ENCODE data around the gene EPHA6.

Gene EPHA6

GRCh38 chr3:97689111-97689510 is 874.7 kb downstream of the EPHA6 start:
- Histone ChIP-seq H3K79me2 (ENCODE audit: control insufficient read depth, insufficient read depth, low read length, unreplicated experiment) (no peaks in the 10 kb centered on the region), H3K27me3 (ENCODE audit: insufficient read depth, low read length) (peaks cover 3% of the 10 kb centered on the region; the same call in 1 of the 2 replicates), H3K4me1 (ENCODE audit: control insufficient read depth, insufficient read depth, low read length, unreplicated experiment) (no peaks in the 10 kb centered on the region), H2AFZ (ENCODE audit: low read length, unreplicated experiment) (no peak overlapping the region), H3K27ac (ENCODE audit: low read depth, low read length) (no peak overlapping the region), H3K36me3 (ENCODE audit: insufficient read depth, low read length) (no peaks in the 10 kb centered on the region), H3K4me3 (ENCODE audit: low read depth, low read length) (no peak overlapping the region)

DNA sequence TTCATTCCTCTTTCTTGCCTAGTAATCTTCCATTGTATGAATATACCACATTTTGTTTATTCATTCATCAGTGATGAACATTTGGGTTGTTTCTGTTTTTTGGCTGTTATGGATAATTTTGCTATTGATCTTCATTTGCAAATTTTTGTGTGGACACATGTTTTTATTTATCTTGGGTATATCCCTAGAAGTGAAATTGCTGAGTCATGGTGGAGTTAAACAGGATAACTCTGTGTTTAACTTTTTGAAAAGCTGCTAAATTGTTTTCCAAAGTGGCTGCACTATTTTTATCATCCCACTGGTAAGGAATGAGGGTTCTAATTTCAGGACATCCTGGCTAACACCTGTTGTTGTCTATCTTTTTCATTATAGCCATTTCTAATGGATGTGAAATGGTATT is 875.6 kb downstream of the EPHA6 start:
- no peaks in the 10 kb centered on the region for H3K79me2 ChIP-seq (ENCODE audit: control insufficient read depth, insufficient read depth, low read length, unreplicated experiment)
- no peak overlapping the region for H3K4me3 ChIP-seq (ENCODE audit: low read depth, low read length)
- H3K27ac ChIP-seq (ENCODE audit: low read depth, low read length): no peak overlapping the region
- H2AFZ ChIP-seq (ENCODE audit: low read length, unreplicated experiment): no peak overlapping the region
- no peaks in the 10 kb centered on the region for H3K36me3 ChIP-seq (ENCODE audit: insufficient read depth, low read length)
- H3K4me1 ChIP-seq (ENCODE audit: control insufficient read depth, insufficient read depth, low read length, unreplicated experiment): no peaks in the 10 kb centered on the region
- H3K27me3 ChIP-seq (ENCODE audit: insufficient read depth, low read length): no peaks in the 10 kb centered on the region

DNA sequence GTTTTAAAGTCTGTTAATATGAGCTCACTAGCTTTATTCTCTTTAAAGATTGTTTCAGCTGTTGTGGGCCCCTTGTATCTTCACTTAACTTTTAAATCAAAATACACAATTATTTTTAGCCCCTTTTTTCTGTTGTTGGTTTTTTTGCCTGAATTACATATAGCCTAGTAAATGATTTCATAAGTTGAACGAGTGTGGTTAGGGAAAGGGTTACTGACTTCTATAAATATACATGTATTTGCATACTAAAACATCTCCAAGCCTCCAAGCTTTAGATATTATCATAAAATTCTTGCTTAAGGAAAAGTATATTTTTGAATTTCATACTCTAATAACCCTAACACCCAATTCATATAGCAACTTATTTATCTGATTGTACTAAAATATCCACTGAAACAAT is 877.0 kb downstream of the EPHA6 start:
- no peaks in the 10 kb centered on the region for H3K27me3 ChIP-seq (ENCODE audit: insufficient read depth, low read length)
- no peaks in the 10 kb centered on the region for H3K36me3 ChIP-seq (ENCODE audit: insufficient read depth, low read length)
- H3K4me1 ChIP-seq (ENCODE audit: control insufficient read depth, insufficient read depth, low read length, unreplicated experiment): no peaks in the 10 kb centered on the region
- H3K79me2 ChIP-seq (ENCODE audit: control insufficient read depth, insufficient read depth, low read length, unreplicated experiment): no peaks in the 10 kb centered on the region
- no peak overlapping the region for H3K27ac ChIP-seq (ENCODE audit: low read depth, low read length)
- no peak overlapping the region for H2AFZ ChIP-seq (ENCODE audit: low read length, unreplicated experiment)
- no peak overlapping the region for H3K4me3 ChIP-seq (ENCODE audit: low read depth, low read length)

DNA sequence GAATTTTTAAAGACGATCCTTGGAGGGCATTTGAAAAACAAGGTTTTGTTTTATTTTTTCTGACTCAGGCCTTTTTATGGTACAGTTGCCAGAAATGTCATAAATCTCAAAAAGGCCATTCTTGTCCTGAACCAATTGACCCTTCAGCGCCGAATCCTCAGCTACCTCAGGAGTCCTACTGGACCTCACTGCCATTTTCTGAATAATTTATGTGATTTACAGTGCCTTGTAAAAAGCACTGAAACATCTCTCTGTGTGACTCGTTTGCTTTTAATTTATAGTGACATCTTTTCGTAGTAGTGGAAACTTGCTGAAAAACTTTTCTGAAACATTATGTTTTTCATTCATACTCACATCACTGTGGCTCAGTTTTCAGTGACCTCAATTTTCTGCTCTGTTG is 878.0 kb downstream of the EPHA6 start:
- Histone ChIP-seq H2AFZ (ENCODE audit: low read length, unreplicated experiment) (no peak overlapping the region), H3K4me3 (ENCODE audit: low read depth, low read length) (no peak overlapping the region), H3K27ac (ENCODE audit: low read depth, low read length) (no peak overlapping the region), H3K4me1 (ENCODE audit: control insufficient read depth, insufficient read depth, low read length, unreplicated experiment) (no peaks in the 10 kb centered on the region), H3K36me3 (ENCODE audit: insufficient read depth, low read length) (no peaks in the 10 kb centered on the region), H3K79me2 (ENCODE audit: control insufficient read depth, insufficient read depth, low read length, unreplicated experiment) (no peaks in the 10 kb centered on the region), H3K27me3 (ENCODE audit: insufficient read depth, low read length) (peaks cover 4% of the 10 kb centered on the region; the same call in 1 of the 2 replicates)

- Histone ChIP-seq H3K4me3 (ENCODE audit: low read depth, low read length) (no peak overlapping the region), H3K4me1 (ENCODE audit: control insufficient read depth, insufficient read depth, low read length, unreplicated experiment) (no peaks in the 10 kb centered on the region), H3K27ac (ENCODE audit: low read depth, low read length) (no peak overlapping the region), H3K27me3 (ENCODE audit: insufficient read depth, low read length) (peaks cover 9% of the 10 kb centered on the region; the same call in 1 of the 2 replicates), H3K36me3 (ENCODE audit: insufficient read depth, low read length) (no peaks in the 10 kb centered on the region), H3K79me2 (ENCODE audit: control insufficient read depth, insufficient read depth, low read length, unreplicated experiment) (no peaks in the 10 kb centered on the region), H2AFZ (ENCODE audit: low read length, unreplicated experiment) (no peak overlapping the region)
Observed at GRCh38 chr3:97692831-97693230, 878.4 kb downstream of the EPHA6 start.

DNA sequence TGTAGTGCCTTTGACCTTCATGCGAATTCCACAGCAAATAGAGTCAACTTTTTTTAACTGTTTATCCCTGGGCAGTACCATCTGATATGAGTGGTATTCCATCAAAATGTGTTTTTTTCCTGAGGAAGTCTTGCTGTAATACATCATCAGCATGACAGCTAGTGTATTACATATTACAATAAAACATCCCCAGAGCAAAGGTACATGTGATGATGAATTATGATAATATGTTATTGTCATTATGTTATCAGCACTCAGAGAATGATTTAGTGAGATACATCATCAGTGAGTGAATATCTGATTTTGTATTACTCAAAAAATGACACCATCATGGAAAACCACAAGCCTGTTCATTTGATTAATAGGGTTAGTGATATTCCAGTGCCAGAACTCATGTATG is 880.5 kb downstream of the EPHA6 start:
- Histone ChIP-seq H3K27ac (ENCODE audit: low read depth, low read length) (no peak overlapping the region), H3K4me3 (ENCODE audit: low read depth, low read length) (no peak overlapping the region), H2AFZ (ENCODE audit: low read length, unreplicated experiment) (no peak overlapping the region), H3K36me3 (ENCODE audit: insufficient read depth, low read length) (no peaks in the 10 kb centered on the region), H3K4me1 (ENCODE audit: control insufficient read depth, insufficient read depth, low read length, unreplicated experiment) (no peaks in the 10 kb centered on the region), H3K27me3 (ENCODE audit: insufficient read depth, low read length) (peaks cover 25% of the 10 kb centered on the region), H3K79me2 (ENCODE audit: control insufficient read depth, insufficient read depth, low read length, unreplicated experiment) (no peaks in the 10 kb centered on the region)

DNA sequence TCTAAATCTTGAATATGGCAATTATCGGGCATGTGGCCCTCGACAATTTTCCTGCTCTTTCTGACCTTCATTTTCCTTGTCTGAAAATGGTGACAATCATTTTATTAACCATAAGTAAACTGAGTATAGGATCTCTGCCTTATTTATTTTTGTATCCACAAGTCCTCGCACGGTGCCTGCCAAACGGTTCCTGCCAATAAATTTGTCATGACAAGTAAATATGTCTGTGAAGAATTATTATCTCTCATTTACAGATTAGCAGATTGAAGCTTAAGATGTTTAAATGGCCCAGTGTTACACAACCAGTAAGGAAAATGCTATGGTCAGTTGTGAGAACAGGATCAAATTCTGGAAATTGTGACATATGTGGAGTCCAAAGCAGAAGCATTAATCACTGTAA is 884.3 kb downstream of the EPHA6 start:
- Histone ChIP-seq H3K79me2 (ENCODE audit: control insufficient read depth, insufficient read depth, low read length, unreplicated experiment) (no peaks in the 10 kb centered on the region), H3K27ac (ENCODE audit: low read depth, low read length) (no peak overlapping the region), H3K4me3 (ENCODE audit: low read depth, low read length) (no peak overlapping the region), H3K27me3 (ENCODE audit: insufficient read depth, low read length) (peaks cover 47% of the 10 kb centered on the region), H2AFZ (ENCODE audit: low read length, unreplicated experiment) (no peak overlapping the region), H3K4me1 (ENCODE audit: control insufficient read depth, insufficient read depth, low read length, unreplicated experiment) (no peaks in the 10 kb centered on the region), H3K36me3 (ENCODE audit: insufficient read depth, low read length) (no peaks in the 10 kb centered on the region)

DNA sequence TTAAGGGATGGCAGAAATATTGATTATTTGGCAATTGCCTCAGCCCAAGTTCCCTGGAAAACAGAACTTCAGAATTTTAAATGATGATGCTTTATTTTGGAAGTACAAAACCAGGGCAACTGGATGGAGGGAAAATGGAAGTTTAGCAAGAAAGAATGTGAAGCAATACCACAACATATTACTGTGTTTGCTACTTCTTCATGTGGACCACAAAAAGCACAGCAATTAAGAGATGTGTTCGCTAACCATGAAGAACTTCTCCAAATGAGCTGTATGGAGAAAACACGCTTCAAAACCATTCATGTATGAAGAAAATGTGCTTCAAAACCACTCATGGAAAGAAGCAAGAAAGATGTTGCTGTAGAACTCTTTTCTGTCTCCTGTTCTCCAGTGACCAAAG is 885.5 kb downstream of the EPHA6 start:
- Histone ChIP-seq H3K4me3 (ENCODE audit: low read depth, low read length) (no peak overlapping the region), H3K27ac (ENCODE audit: low read depth, low read length) (no peak overlapping the region), H3K4me1 (ENCODE audit: control insufficient read depth, insufficient read depth, low read length, unreplicated experiment) (no peaks in the 10 kb centered on the region), H3K36me3 (ENCODE audit: insufficient read depth, low read length) (no peaks in the 10 kb centered on the region), H2AFZ (ENCODE audit: low read length, unreplicated experiment) (no peak overlapping the region), H3K27me3 (ENCODE audit: insufficient read depth, low read length) (peaks cover 53% of the 10 kb centered on the region), H3K79me2 (ENCODE audit: control insufficient read depth, insufficient read depth, low read length, unreplicated experiment) (no peaks in the 10 kb centered on the region)

- Histone ChIP-seq H3K27ac (ENCODE audit: low read depth, low read length) (no peak overlapping the region), H3K79me2 (ENCODE audit: control insufficient read depth, insufficient read depth, low read length, unreplicated experiment) (no peaks in the 10 kb centered on the region), H3K4me3 (ENCODE audit: low read depth, low read length) (no peak overlapping the region), H3K4me1 (ENCODE audit: control insufficient read depth, insufficient read depth, low read length, unreplicated experiment) (no peaks in the 10 kb centered on the region), H2AFZ (ENCODE audit: low read length, unreplicated experiment) (no peak overlapping the region), H3K27me3 (ENCODE audit: insufficient read depth, low read length) (peaks cover 41% of the 10 kb centered on the region), H3K36me3 (ENCODE audit: insufficient read depth, low read length) (no peaks in the 10 kb centered on the region)
Observed at GRCh38 chr3:97705764-97706163, 891.4 kb downstream of the EPHA6 start.

GRCh38 chr3:97706226-97706625 is 891.8 kb downstream of the EPHA6 start:
- no peak overlapping the region for H2AFZ ChIP-seq (ENCODE audit: low read length, unreplicated experiment)
- no peak overlapping the region for H3K27ac ChIP-seq (ENCODE audit: low read depth, low read length)
- no peaks in the 10 kb centered on the region for H3K36me3 ChIP-seq (ENCODE audit: insufficient read depth, low read length)
- peaks cover 36% of the 10 kb centered on the region for H3K27me3 ChIP-seq (ENCODE audit: insufficient read depth, low read length)
- H3K79me2 ChIP-seq (ENCODE audit: control insufficient read depth, insufficient read depth, low read length, unreplicated experiment): no peaks in the 10 kb centered on the region
- no peak overlapping the region for H3K4me3 ChIP-seq (ENCODE audit: low read depth, low read length)
- no peaks in the 10 kb centered on the region for H3K4me1 ChIP-seq (ENCODE audit: control insufficient read depth, insufficient read depth, low read length, unreplicated experiment)

GRCh38 chr3:97711654-97712053 is 897.3 kb downstream of the EPHA6 start:
- H3K27me3 ChIP-seq (ENCODE audit: insufficient read depth, low read length): peaks cover 19% of the 10 kb centered on the region; the same call in 1 of the 2 replicates
- H3K79me2 ChIP-seq (ENCODE audit: control insufficient read depth, insufficient read depth, low read length, unreplicated experiment): no peaks in the 10 kb centered on the region
- H3K4me3 ChIP-seq (ENCODE audit: low read depth, low read length): no peak overlapping the region
- no peak overlapping the region for H3K27ac ChIP-seq (ENCODE audit: low read depth, low read length)
- H2AFZ ChIP-seq (ENCODE audit: low read length, unreplicated experiment): no peak overlapping the region
- H3K36me3 ChIP-seq (ENCODE audit: insufficient read depth, low read length): no peaks in the 10 kb centered on the region
- no peaks in the 10 kb centered on the region for H3K4me1 ChIP-seq (ENCODE audit: control insufficient read depth, insufficient read depth, low read length, unreplicated experiment)

Data from ACC112 (cell line).